DOHH2 (cell line): ENCODE measurements around the gene OPN1SW.

Experiments used
- H3F3A ChIP-seq: fragments of 200-600 bp; sonication (generic), shearing (Covaris generic); 2 replicates; pipeline ENCODE4 v1.6.0; 2016; ENCODE audit warnings: antibody characterized with exemption, mild to moderate bottlenecking; ENCODE audit not compliant: control insufficient read depth, insufficient read depth
- H3K27ac ChIP-seq: fragments of 200-600 bp; sonication (generic); 2 replicates; pipeline ENCODE4 v1.5.1; 2014; ENCODE audit warnings: low read depth, mild to moderate bottlenecking, low read length, moderate library complexity
- H3K27me3 ChIP-seq: fragments of 200-600 bp; sonication (generic); 2 replicates; pipeline ENCODE4 v1.6.1; 2014; ENCODE audit warnings: mild to moderate bottlenecking, low read length, mixed read lengths; ENCODE audit not compliant: control insufficient read depth
- H3K36me3 ChIP-seq: fragments of 200-600 bp; sonication (generic); 2 replicates; pipeline ENCODE4 v1.6.1; 2014; ENCODE audit warnings: mild to moderate bottlenecking, low read length, moderate library complexity, mixed read lengths; ENCODE audit not compliant: control insufficient read depth
- H3K4me1 ChIP-seq: fragments of 200-600 bp; sonication (generic); 2 replicates; pipeline ENCODE4 v1.6.1; 2014; ENCODE audit warnings: mild to moderate bottlenecking, low read length, mixed read lengths; ENCODE audit not compliant: control insufficient read depth
- H3K4me2 ChIP-seq: fragments of 200-600 bp; sonication (generic); 2 replicates; pipeline ENCODE4 v1.6.0; 2014; ENCODE audit warnings: mild to moderate bottlenecking, low read length, moderate library complexity
- H3K4me3 ChIP-seq: fragments of 200-600 bp; sonication (generic); 2 replicates; pipeline ENCODE4 v1.5.1; 2014; ENCODE audit warnings: mild to moderate bottlenecking, low read length, mixed read lengths
- H3K79me2 ChIP-seq: fragments of 200-600 bp; sonication (generic); 2 replicates; pipeline ENCODE4 v1.6.1; 2014; ENCODE audit warnings: mild to moderate bottlenecking, low read length, mixed read lengths; ENCODE audit not compliant: control insufficient read depth
- H3K9me2 ChIP-seq: fragments of 200-600 bp; sonication (generic); replicated peaks from 2 replicates; pipeline ENCODE4 v1.6.1; 2014; ENCODE audit warnings: mild to moderate bottlenecking, low read length, mixed read lengths; ENCODE audit not compliant: control insufficient read depth
- H3K9me3 ChIP-seq: fragments of 200-600 bp; sonication (generic); 2 replicates; pipeline ENCODE4 v1.6.1; 2014; ENCODE audit warnings: antibody characterized with exemption, low read length, mixed read lengths; ENCODE audit not compliant: control insufficient read depth, insufficient read depth
- H4K20me1 ChIP-seq: fragments of 200-600 bp; sonication (generic); 2 replicates; pipeline ENCODE4 v1.6.0; 2014; ENCODE audit warnings: low read depth, mild to moderate bottlenecking, antibody characterized with exemption, low read length, moderate library complexity; ENCODE audit not compliant: control insufficient read depth, insufficient read depth
- CTCF ChIP-seq: fragments of 200-600 bp; sonication (generic); IDR thresholded peaks from one replicate; pipeline ENCODE4 v1.5.1; 2014; ENCODE audit warnings: antibody characterized with exemption, mild to moderate bottlenecking, low read depth, low read length; ENCODE audit not compliant: poor library complexity, severe bottlenecking
- EZH2phosphoT487 ChIP-seq: fragments of 200-600 bp; sonication (generic); IDR thresholded peaks from 2 replicates; pipeline ENCODE4 v1.6.1; 2017; ENCODE audit warnings: borderline replicate concordance, mild to moderate bottlenecking, antibody characterized with exemption, low read length, moderate library complexity, mixed read lengths

The OPN1SW gene

GRCh38 chr7:128783143-128783861 lies 7.7 kb upstream of the OPN1SW start:
- Histone ChIP-seq H3K27ac (no peak overlapping the region), H3K79me2 (no peaks in the 10 kb centered on the region), H3K27me3 (peaks cover 3% of the 10 kb centered on the region; the same call in 1 of the 2 replicates), H3K4me2 (no peak overlapping the region), H3K4me1 (no peaks in the 10 kb centered on the region), H4K20me1 (no peaks in the 10 kb centered on the region), H3K36me3 (no peaks in the 10 kb centered on the region), H3K9me3 (no peaks in the 10 kb centered on the region), H3K4me3 (no peak overlapping the region), H3F3A (0 out of 2 replicates have a peak, but pooled peaks cover under 1% of the 10 kb centered on the region), H3K9me2 (no peaks in the 10 kb centered on the region)
- no peak for TF ChIP-seq CTCF
- TF ChIP-seq EZH2phosphoT487: no peak

- Histone ChIP-seq H3K4me1 (no peaks in the 10 kb centered on the region), H3K27ac (no peak overlapping the region), H3K4me3 (no peak overlapping the region), H3K36me3 (no peaks in the 10 kb centered on the region), H4K20me1 (no peaks in the 10 kb centered on the region), H3K9me2 (no peaks in the 10 kb centered on the region), H3F3A (0 out of 2 replicates have a peak, but pooled peaks cover 3% of the 10 kb centered on the region), H3K27me3 (no peaks in the 10 kb centered on the region), H3K4me2 (no peak overlapping the region), H3K9me3 (no peaks in the 10 kb centered on the region), H3K79me2 (no peaks in the 10 kb centered on the region)
- TF ChIP-seq CTCF: no peak
- TF ChIP-seq EZH2phosphoT487: no peak
Measured at GRCh38 chr7:128781851-128782250, 6.3 kb upstream of the OPN1SW start.

- H4K20me1 ChIP-seq: no peaks in the 10 kb centered on the region
Measured at GRCh38 chr7:128781126-128781525, 5.5 kb upstream of the OPN1SW start.

More at GRCh38 chr7:128781126-128781525, 5.5 kb upstream of the OPN1SW start:
- H3F3A ChIP-seq: 0 out of 2 replicates have a peak, but pooled peaks cover 3% of the 10 kb centered on the region
- no peaks in the 10 kb centered on the region for H3K79me2 ChIP-seq
- H3K9me3 ChIP-seq: no peaks in the 10 kb centered on the region
- no peak overlapping the region for H3K4me3 ChIP-seq
- TF ChIP-seq CTCF (no peak), EZH2phosphoT487 (no peak)
- H3K4me2 ChIP-seq: no peak overlapping the region
- no peaks in the 10 kb centered on the region for H3K36me3 ChIP-seq
- no peaks in the 10 kb centered on the region for H3K27me3 ChIP-seq
- no peaks in the 10 kb centered on the region for H3K9me2 ChIP-seq
- H3K4me1 ChIP-seq: no peaks in the 10 kb centered on the region
- H3K27ac ChIP-seq: no peak overlapping the region
